Calu3 (cell line): ENCODE measurements around the gene ADNP. TPM values are rescaled to one million over a fixed set of nuclear protein-coding genes. Genes with fewer than 3 reads are reported as not detected.

ENCODE experiments used
- BruUV-seq: library from RNA; stranded (reverse); fragments of 400-500 nt; replicated peaks from 2 replicates; lab custom pipeline; 2021; lab: Mats Ljungman, UMichigan
- CTCF ChIA-PET: fragments of 300-600 bp; sonication (Branson Sonifier 250); formaldehyde crosslinking; loops from one replicate; lab custom pipeline; 2022; ENCODE audit warnings: antibody characterized with exemption; lab: Charles Lee
- DNase-seq: peaks from one replicate; pipeline ENCODE4 v3.0.0; 2022
- H3K27ac Mint-ChIP-seq: one replicate; pipeline ENCODE4 v1.8.0; 2022; ENCODE audit warnings: mixed read lengths; ENCODE audit not compliant: unreplicated experiment
- H3K27me3 Mint-ChIP-seq: one replicate; pipeline ENCODE4 v1.8.0; 2022; ENCODE audit warnings: mixed read lengths; ENCODE audit not compliant: unreplicated experiment
- H3K36me3 Mint-ChIP-seq: one replicate; pipeline ENCODE4 v1.8.0; 2022; ENCODE audit warnings: mild to moderate bottlenecking, moderate library complexity, mixed read lengths; ENCODE audit not compliant: insufficient read depth, unreplicated experiment
- H3K4me1 Mint-ChIP-seq: one replicate; pipeline ENCODE4 v1.8.0; 2022; ENCODE audit warnings: mild to moderate bottlenecking, low read depth, mixed read lengths; ENCODE audit not compliant: unreplicated experiment
- H3K4me3 Mint-ChIP-seq: one replicate; pipeline ENCODE4 v1.8.0; 2022; ENCODE audit warnings: mild to moderate bottlenecking, low read depth, moderate library complexity, mixed read lengths; ENCODE audit not compliant: unreplicated experiment
- H3K9me3 Mint-ChIP-seq: one replicate; pipeline ENCODE4 v1.8.0; 2022; ENCODE audit warnings: low read depth, mixed read lengths; ENCODE audit not compliant: unreplicated experiment
- CTCF ChIP-seq: fragments of 200-600 bp; IDR thresholded peaks from one replicate; pipeline ENCODE4 v1.8.0; 2022; ENCODE audit warnings: antibody characterized with exemption; ENCODE audit not compliant: unreplicated experiment
- intact Hi-C: fragments of 100-400 bp; cut with micrococcal nuclease; formaldehyde crosslinking; loops from one replicate; pipeline ENCODE4 v1.10.0; 2022; ENCODE audit not compliant: unreplicated experiment
- total RNA-seq: library from RNA; stranded (reverse); gene quantifications from 2 replicates; pipeline ENCODE4 v1.2.3, GENCODE V29; 2022

Gene ADNP
- total RNA-seq, 1 experiment from 2014 or later: 103 TPM

GRCh38 chr20:50874758-50875665 lies 56.2 kb downstream of the ADNP start:
- Mint-ChIP-seq H3K36me3 (peaks cover 5% of the 10 kb centered on the region), H3K4me1 (no peaks in the 10 kb centered on the region), H3K27ac (no peak overlapping the region), H3K27me3 (no peaks in the 10 kb centered on the region), H3K4me3 (no peak overlapping the region), H3K9me3 (no peaks in the 10 kb centered on the region)
- CTCF ChIA-PET: interaction anchor here (0.9 kb wide), 1 partner anchor 12 kb away, joined by 5 read pairs; no protein-coding TSS in a partner anchor
- no peak for DNase-seq
- BruUV-seq: no TSS peak
- intact Hi-C loops: no loop called here
- TF ChIP-seq CTCF: no peak

GRCh38 chr20:50874111-50874757 lies 57.0 kb downstream of the ADNP start:
- Mint-ChIP-seq H3K4me3 (no peak overlapping the region), H3K4me1 (peaks cover 4% of the 10 kb centered on the region), H3K27ac (no peak overlapping the region), H3K27me3 (no peaks in the 10 kb centered on the region), H3K36me3 (peaks cover 5% of the 10 kb centered on the region), H3K9me3 (no peaks in the 10 kb centered on the region)
- no TSS peak for BruUV-seq
- TF ChIP-seq CTCF: no peak
- CTCF ChIA-PET: interaction anchor here (0.9 kb wide), 1 partner anchor 11 kb away, joined by 5 read pairs; no protein-coding TSS in a partner anchor
- intact Hi-C loops: no loop called here
- no peak for DNase-seq

GRCh38 chr20:50873585-50873984 lies 57.7 kb downstream of the ADNP start:
- no peak for TF ChIP-seq CTCF
- DNase-seq: no peak
- Mint-ChIP-seq H3K9me3 (no peaks in the 10 kb centered on the region), H3K36me3 (peaks cover 5% of the 10 kb centered on the region), H3K4me1 (peaks cover 11% of the 10 kb centered on the region), H3K27me3 (no peaks in the 10 kb centered on the region), H3K27ac (no peak overlapping the region), H3K4me3 (no peak overlapping the region)
- intact Hi-C loops: no loop called here
- no TSS peak for BruUV-seq
- CTCF ChIA-PET: no interaction called here

GRCh38 chr20:50872560-50873425 lies 58.4 kb downstream of the ADNP start:
- H3K27ac Mint-ChIP-seq: no peak overlapping the region
- H3K36me3 Mint-ChIP-seq: peaks cover 5% of the 10 kb centered on the region
- H3K9me3 Mint-ChIP-seq: no peaks in the 10 kb centered on the region
- intact Hi-C loops: no loop called here
- no peaks in the 10 kb centered on the region for H3K27me3 Mint-ChIP-seq
- CTCF ChIA-PET: no interaction called here
- H3K4me1 Mint-ChIP-seq: peaks cover 18% of the 10 kb centered on the region
- no peak overlapping the region for H3K4me3 Mint-ChIP-seq
- BruUV-seq: no TSS peak
- DNase-seq: no peak
- TF ChIP-seq CTCF: no peak
